ENCODE measurements around the gene NMRK2. TPM values are rescaled to one million over a fixed set of nuclear protein-coding genes. Genes with fewer than 3 reads are reported as not detected.
"Not testable (repeated sequence)": the region's sequence is repeated elsewhere in the genome, so short reads cannot be mapped to it uniquely, and the experiment has no call there.

Gene NMRK2
- total RNA-seq, 2 experiments from 2014 or later = not detected

DNA sequence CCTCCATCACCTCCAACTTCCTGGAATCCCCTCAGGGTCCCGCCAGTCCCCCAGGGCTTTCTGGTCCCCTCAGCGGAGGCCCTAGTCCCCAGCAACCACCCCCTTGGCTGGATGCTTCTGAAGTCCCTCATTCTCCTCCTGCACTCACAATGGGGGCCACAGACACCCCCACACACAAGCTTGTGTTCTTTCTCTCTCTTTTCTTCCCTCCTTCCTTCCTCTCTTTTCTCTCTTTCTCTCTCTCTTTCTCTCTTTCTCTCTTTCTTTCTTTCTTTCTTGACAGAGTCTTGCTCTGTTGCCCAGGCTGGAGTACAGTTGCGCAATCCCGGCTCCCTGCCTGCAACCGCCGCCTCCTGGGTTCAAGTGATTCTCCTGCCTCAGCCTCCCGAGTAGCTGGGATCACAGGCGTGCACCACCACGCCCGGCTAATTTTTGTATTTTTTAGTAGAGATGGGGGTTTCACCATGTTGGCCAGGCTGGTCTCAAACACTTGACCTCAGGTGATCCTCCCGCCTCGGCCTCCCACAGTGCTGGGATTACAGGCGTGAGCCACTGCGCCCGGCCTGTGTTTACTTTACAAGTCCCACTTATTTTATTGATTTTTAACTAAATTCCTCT lies 14.6 kb downstream of the NMRK2 start:
- not testable (repeated sequence) for H3K27ac Mint-ChIP-seq; H3K27me3 Mint-ChIP-seq; DNase-seq; ATAC-seq (ENCODE audit: low read depth); H3K9me3 Mint-ChIP-seq; H3K36me3 Mint-ChIP-seq; H3K4me3 Mint-ChIP-seq
- POLR2A ChIA-PET = interaction anchor here (0.6 kb wide), 1 partner anchor 53 kb away, joined by 5 read pairs; no protein-coding TSS in a partner anchor
- peaks cover 13% of the 10 kb centered on the region for H3K4me1 Mint-ChIP-seq

DNA sequence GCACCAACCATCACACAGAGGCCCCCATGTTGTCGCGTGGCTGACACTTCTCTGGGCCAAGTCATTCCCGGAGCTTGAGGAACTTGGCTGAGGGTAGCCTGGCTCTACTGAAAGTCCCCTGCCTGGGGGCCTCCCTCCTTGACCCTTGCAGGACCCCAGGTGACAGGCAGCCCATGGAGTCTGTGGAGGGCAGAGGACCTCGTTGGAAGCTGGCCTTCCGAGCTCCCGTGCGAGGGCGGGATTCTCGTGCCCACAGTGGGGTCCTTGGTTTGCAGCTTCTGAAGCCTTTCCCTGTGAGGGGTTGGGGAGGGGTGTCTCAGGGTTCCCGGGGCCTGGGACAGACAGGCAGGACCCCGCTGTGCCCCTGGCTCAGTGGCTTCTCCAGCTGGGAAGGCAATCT lies 16.4 kb downstream of the NMRK2 start:
- H3K27ac Mint-ChIP-seq = no peak overlapping the region
- no peaks in the 10 kb centered on the region for H3K27me3 Mint-ChIP-seq
- H3K4me1 Mint-ChIP-seq = peaks cover 6% of the 10 kb centered on the region
- H3K36me3 Mint-ChIP-seq = no peaks in the 10 kb centered on the region
- DNase-seq (no peak), ATAC-seq (ENCODE audit: low read depth) (no peak)
- no peak overlapping the region for H3K4me3 Mint-ChIP-seq
- POLR2A ChIA-PET = no interaction called here
- H3K9me3 Mint-ChIP-seq = no peaks in the 10 kb centered on the region

DNA sequence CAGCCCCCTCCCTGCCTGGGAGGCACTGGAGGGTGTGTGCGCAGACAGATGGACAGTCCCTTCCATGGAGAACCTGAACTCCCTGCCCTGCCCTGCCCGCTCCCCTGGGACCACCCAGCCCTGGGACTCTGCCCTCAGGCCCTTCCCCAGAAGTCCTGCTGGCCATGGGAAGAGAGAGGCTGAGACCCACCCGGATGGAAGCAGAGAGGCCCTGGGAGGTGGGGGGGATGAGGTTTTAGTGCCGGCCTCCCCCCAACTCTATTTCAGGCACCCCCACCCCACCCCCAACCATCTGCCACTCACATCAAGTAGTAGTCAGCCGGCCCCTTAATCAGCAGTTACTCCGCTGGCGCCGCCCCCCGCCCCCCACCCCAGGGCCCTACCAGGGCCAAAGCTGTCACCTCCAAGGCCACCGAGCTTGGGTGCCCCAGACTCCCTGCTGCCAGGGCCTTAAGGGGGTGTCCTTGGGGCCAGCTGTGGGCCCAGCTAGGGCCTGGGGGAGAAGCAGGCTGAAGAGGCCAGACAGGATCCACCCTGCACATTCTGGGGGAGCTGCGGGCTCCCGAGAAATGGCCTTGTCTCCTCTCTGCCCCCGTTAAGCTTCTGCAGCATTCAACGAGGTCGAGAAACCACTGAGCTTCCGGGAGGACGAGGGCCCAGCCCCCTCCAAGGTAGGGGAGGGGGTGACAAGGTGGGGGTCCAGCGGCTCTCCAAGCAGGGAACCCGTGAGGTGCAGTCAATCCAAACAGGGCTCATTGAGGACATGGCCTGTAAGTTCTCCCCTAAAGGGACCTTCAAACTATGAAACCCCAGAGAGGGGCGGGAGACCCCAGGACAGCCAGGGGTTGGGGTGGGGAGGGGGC lies 17.4 kb downstream of the NMRK2 start:
- POLR2A ChIA-PET = no interaction called here
- no peak overlapping the region for H3K27ac Mint-ChIP-seq
- ATAC-seq (ENCODE audit: low read depth) = no peak
- peaks cover 5% of the 10 kb centered on the region for H3K4me1 Mint-ChIP-seq
- no peaks in the 10 kb centered on the region for H3K36me3 Mint-ChIP-seq
- no peaks in the 10 kb centered on the region for H3K27me3 Mint-ChIP-seq
- H3K4me3 Mint-ChIP-seq = no peak overlapping the region
- H3K9me3 Mint-ChIP-seq = no peaks in the 10 kb centered on the region
- DNase-seq = no peak

DNA sequence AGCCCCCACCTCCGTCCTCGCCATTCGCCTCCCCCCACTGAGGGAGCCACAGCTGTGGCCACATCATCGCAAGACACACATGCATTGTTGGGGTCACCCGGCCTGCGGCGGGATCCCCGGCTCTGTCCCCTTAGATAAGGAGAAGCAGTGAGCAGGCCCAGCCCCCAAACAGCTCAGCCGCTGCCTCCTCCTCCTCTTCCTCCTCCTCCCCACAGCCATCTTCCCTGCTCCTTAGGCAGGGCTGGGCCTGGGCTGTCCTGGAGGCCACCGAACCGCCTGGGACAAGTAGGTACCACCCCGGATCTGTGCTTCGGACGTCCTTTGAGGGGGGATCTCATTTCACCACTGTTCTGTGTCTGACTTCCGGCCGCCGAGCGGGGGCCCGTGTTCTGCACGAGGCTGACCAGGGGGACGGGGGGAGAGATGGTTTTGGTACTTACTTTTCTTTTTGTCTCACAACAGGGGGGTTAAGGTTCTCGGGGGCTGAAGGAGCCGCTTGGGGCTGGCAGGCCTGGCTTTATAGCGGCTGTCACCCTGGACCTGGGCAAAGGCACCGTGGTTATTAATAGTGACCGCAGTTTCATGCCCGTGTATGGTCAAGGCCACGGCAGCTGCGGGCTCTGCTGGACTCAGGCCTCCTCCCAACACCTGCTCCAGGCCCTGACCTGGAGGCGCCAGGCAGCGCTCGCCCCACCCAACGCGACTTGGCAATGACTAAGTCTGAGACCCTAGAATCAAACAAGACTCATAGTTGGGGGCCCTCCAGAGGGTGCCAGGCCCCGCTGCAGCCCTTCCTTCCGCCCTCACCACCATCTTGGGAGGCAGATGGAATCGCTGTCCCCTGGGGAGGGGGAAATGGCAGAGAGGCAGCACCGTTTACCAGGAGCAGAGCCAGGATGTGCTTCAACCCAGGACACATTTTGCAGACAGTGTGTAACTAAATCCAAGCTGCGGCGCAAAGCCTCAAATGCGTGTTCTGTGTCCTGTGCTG lies 18.3 kb downstream of the NMRK2 start:
- POLR2A ChIA-PET = no interaction called here
- Mint-ChIP-seq H3K4me3 (peak overlapping the region; percentile 76), H3K4me1 (peaks cover 5% of the 10 kb centered on the region), H3K27ac (peak overlapping the region; percentile 77), H3K9me3 (no peaks in the 10 kb centered on the region), H3K36me3 (no peaks in the 10 kb centered on the region), H3K27me3 (no peaks in the 10 kb centered on the region)
- ATAC-seq (ENCODE audit: low read depth) (peak; percentile 25), DNase-seq (peak; percentile 43)

DNA sequence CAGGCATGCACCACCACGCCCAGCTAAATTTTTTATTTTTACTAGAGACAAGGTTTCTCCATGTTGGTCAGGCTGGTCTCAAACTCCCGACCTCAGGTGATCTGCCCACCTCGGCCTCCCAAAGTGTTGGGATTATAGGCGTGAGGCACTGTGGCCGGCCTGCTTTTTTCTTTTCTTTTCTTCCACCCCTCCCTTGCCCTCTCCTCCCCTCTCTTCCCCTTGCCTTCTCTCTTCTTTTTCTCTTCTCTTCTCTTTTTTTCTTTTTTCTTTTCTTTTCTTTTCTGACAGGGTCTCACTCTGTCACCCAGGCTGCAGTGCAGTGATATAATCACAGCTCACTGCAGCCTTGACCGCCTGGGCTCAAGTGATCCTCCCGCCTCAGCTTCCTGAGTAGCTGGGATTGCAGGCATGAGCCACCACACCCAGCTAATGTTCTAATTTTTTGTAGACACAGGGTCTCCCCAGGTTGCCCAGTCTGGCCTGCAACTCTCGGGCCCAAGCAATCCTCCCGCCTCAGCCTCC lies 19.9 kb downstream of the NMRK2 start:
- ATAC-seq (ENCODE audit: low read depth); H3K27me3 Mint-ChIP-seq; POLR2A ChIA-PET; H3K27ac Mint-ChIP-seq; H3K9me3 Mint-ChIP-seq; DNase-seq; H3K4me3 Mint-ChIP-seq; H3K36me3 Mint-ChIP-seq; H3K4me1 Mint-ChIP-seq: not testable (repeated sequence)

DNA sequence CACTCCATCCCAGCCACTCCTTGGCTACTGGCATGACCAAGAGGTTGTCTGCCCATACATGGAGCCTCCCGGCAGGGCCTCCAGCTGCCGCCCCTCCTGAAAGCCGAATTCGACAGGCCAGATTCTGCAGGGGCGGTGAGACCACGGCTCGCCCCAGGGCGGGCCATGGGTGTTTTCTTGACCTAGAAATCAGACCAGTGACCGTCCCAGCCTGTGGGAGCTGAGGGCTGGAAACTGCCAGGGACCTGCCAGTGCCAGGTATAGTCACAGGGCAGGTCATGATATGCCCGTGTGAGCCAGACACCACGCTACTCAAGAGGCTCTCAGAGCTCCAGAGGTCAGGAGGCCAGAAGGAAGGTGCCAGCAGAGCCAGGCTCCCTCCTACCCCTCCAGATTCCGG lies 21.2 kb downstream of the NMRK2 start:
- Mint-ChIP-seq H3K4me1 (peaks cover 5% of the 10 kb centered on the region), H3K4me3 (no peak overlapping the region), H3K27ac (no peak overlapping the region), H3K27me3 (no peaks in the 10 kb centered on the region), H3K36me3 (no peaks in the 10 kb centered on the region), H3K9me3 (no peaks in the 10 kb centered on the region)
- POLR2A ChIA-PET = interaction anchor here (0.7 kb wide), 2 partner anchors 32 to 70 kb away, joined by 4 to 5 read pairs; no protein-coding TSS in a partner anchor
- ATAC-seq (ENCODE audit: low read depth) (no peak), DNase-seq (no peak)

DNA sequence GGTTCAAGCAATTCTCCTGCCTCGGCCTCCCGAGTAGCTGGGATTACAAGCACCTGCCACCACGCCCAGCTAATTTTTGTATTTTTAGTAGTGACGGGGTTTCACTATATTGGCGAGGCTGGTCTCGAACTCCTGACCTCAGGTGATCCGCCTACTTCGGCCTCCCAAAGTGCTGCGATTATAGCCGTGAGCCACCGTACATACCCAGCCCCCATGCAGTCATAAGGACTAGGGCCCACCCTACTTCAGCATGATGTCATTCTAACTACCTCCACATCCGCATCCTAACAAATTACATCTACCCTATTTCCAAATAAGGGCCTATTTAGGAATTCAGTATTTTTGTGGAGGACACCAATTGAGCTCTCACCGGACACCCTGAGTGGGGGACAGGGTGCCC lies 22.4 kb downstream of the NMRK2 start:
- H3K9me3 Mint-ChIP-seq, H3K4me3 Mint-ChIP-seq: not testable (repeated sequence)
- POLR2A ChIA-PET = interaction anchor here (1.7 kb wide), 1 partner anchor 16 kb away, joined by 3 read pairs; the partner anchor contains the start of gene DAPK3

DNA sequence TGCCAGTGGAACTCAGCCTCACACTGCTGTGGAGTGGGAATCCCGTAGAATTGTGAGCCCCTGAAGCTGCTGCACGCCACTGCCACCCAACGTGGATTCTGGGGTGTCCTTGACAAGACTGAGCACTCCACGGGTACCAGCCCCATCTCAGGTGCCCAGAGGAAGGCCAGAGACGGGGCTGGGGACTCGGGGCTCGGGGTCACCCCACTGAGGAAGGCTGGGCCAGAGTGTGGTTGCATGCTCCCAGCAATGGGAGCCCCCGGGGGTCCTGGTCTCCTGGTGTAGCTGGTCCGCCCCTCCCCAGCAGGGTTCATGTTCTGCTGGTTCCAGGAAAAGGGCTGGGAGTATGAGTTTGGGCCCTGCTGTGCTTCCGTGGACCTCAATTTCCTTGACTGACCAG lies 22.8 kb downstream of the NMRK2 start:
- DNase-seq (no peak), ATAC-seq (ENCODE audit: low read depth) (no peak)
- H3K27me3 Mint-ChIP-seq = no peaks in the 10 kb centered on the region
- POLR2A ChIA-PET = interaction anchor here (1.7 kb wide), 1 partner anchor 16 kb away, joined by 3 read pairs; the partner anchor contains the start of gene DAPK3
- peaks cover 5% of the 10 kb centered on the region for H3K4me1 Mint-ChIP-seq
- H3K9me3 Mint-ChIP-seq = no peaks in the 10 kb centered on the region
- H3K36me3 Mint-ChIP-seq = no peaks in the 10 kb centered on the region
- H3K4me3 Mint-ChIP-seq = no peak overlapping the region
- H3K27ac Mint-ChIP-seq = no peak overlapping the region

More for the DNA sequence above, 22.4 kb downstream of the NMRK2 start:
- not testable (repeated sequence) for H3K4me1 Mint-ChIP-seq; DNase-seq; H3K27ac Mint-ChIP-seq; H3K27me3 Mint-ChIP-seq; H3K36me3 Mint-ChIP-seq; ATAC-seq (ENCODE audit: low read depth)

DNA sequence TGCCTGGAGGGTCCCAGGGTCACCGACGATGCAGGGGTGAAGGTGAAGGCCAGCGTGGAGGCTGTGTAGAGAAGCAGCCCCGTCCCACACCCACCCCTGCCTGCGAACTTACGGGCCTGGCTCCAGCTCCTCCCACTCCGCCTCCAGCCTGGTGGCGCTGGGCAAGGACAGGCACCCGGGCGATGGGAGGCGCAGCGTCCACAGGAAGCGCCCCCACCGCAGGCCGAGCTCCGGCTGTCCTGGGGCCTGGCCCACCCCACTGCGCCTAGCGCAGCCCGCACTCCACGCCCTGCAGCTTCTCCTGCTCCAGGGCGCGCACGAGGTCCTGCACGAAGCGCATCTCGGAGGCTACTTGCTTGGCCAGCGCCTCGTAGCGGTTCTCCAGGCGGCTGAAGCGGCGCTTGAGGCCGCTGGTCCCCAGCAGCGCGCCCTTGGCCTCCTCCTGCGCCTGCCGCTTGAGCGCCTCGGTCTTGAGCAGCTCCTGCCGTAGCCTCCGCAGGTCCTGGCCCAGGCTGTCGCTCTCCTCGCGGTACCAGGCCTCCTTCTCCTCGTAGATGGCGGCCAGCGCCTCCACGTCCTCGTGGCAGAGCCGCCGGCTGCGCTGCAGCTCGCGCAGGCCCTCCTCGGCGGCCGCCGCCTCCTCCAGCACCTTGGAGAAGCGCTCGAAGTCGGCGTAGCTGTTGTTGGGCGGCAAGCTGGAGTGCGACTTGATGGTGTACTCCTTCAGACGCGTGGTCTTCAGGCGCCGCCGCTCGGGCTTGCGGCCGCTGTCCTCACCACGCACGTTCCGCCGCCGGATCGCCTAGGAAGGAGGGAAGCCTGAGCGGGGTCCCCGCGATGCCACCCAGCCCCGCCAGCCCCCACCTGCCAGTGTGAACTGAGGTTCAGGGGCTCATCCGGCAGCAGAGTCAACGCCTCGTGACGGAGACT lies 26.2 kb downstream of the NMRK2 start:
- Mint-ChIP-seq H3K36me3 (no peaks in the 10 kb centered on the region), H3K4me1 (no peaks in the 10 kb centered on the region), H3K9me3 (no peaks in the 10 kb centered on the region), H3K27ac (no peak overlapping the region), H3K4me3 (no peak overlapping the region), H3K27me3 (no peaks in the 10 kb centered on the region)
- DNase-seq (no peak), ATAC-seq (ENCODE audit: low read depth) (no peak)
- POLR2A ChIA-PET = no interaction called here

DNA sequence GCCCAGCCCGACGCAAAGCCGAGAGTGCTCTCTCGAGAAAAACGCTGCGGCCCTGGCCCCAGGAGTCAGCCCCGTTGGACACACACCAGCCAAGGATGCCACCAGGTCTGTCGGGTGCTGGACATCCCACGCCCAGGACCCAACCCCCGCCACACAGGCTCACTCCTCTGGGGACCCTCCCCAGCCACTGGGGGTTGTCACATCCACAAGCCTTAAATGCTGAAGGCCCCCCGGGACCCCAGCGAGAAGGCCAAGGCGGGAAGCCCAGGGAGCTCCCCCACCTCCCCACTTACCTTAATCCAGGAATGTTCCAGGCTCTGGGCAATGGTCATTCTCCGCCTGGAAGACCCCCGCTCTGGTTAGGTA lies 26.9 kb downstream of the NMRK2 start:
- no peaks in the 10 kb centered on the region for H3K27me3 Mint-ChIP-seq
- H3K36me3 Mint-ChIP-seq = no peaks in the 10 kb centered on the region
- DNase-seq = no peak
- H3K4me1 Mint-ChIP-seq = no peaks in the 10 kb centered on the region
- no peak overlapping the region for H3K27ac Mint-ChIP-seq
- H3K9me3 Mint-ChIP-seq = no peaks in the 10 kb centered on the region
- ATAC-seq (ENCODE audit: low read depth) = no peak
- POLR2A ChIA-PET = no interaction called here
- no peak overlapping the region for H3K4me3 Mint-ChIP-seq

DNA sequence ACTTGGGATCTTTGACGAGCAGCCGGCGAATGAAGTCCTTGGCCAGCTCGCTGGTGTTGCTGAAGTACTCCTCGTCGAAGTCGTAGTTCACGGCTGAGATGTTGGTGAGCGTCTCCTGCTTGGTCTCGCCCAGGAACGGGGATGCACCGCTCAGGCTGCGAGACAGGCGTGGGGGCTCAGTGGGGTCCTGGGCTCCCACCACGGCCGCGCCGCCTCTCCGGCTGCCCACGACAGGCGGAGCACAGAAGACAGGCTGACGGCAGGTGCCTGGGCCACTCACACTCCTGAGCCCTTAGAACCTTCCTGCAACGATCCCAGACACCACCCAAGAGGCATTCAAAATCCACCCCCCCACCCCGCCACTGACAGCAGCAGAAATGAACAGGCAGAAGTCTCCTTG lies 28.1 kb downstream of the NMRK2 start:
- Mint-ChIP-seq H3K36me3 (no peaks in the 10 kb centered on the region), H3K27me3 (no peaks in the 10 kb centered on the region), H3K4me1 (no peaks in the 10 kb centered on the region), H3K4me3 (no peak overlapping the region), H3K9me3 (no peaks in the 10 kb centered on the region), H3K27ac (no peak overlapping the region)
- ATAC-seq (ENCODE audit: low read depth) (no peak), DNase-seq (no peak)
- POLR2A ChIA-PET = interaction anchor here (0.6 kb wide), 1 partner anchor 241 kb away, joined by 3 read pairs; no protein-coding TSS in a partner anchor
